DND-41 (cell line): ENCODE data around the gene XPO6.

ENCODE experiments used
- ATAC-seq: fragments of 200-7000 bp; cut with Tn5 transposase; 3 replicates; pipeline ENCODE4 v1.9.1; 2021; ENCODE audit warnings: low read depth; ENCODE audit not compliant: insufficient read depth
- DNase-seq: peaks from one replicate; pipeline ENCODE4 v3.0.0-alpha.2; 2020
- H2AFZ ChIP-seq: 2 replicates; pipeline ENCODE4 v1.6.0; 2012; ENCODE audit warnings: low read depth, low read length
- H3K27ac ChIP-seq: 2 replicates; pipeline ENCODE4 v1.5.1; 2012; ENCODE audit warnings: low read length, inconsistent platforms
- H3K27me3 ChIP-seq: fragments of 200-600 bp; sonication (generic); 2 replicates; pipeline ENCODE4 v1.6.0; 2012; ENCODE audit warnings: low read length, mild to moderate bottlenecking, inconsistent platforms; ENCODE audit not compliant: insufficient read depth, poor library complexity
- H3K36me3 ChIP-seq: 2 replicates; pipeline ENCODE4 v1.5.1; 2012; ENCODE audit warnings: low read length, inconsistent platforms; ENCODE audit not compliant: insufficient read depth
- H3K4me1 ChIP-seq: 2 replicates; pipeline ENCODE4 v1.5.1; 2012; ENCODE audit warnings: mild to moderate bottlenecking, low read length; ENCODE audit not compliant: insufficient read depth
- H3K4me2 ChIP-seq: 2 replicates; pipeline ENCODE4 v1.6.0; 2012; ENCODE audit warnings: mild to moderate bottlenecking, moderate library complexity, low read length, inconsistent platforms; ENCODE audit not compliant: insufficient read depth
- H3K4me3 ChIP-seq, 2 experiments: fragments of 200-600 bp in 1 of 2; shearing (Covaris generic) in 1 of 2; 2 replicates each; pipeline ENCODE4 v1.5.1; 2012 to 2016; ENCODE audit warnings: inconsistent platforms in 2 of 2, low read length in 2 of 2, mild to moderate bottlenecking in 2 of 2, low read depth in 1 of 2, moderate library complexity in 1 of 2
- H3K79me2 ChIP-seq: 2 replicates; pipeline ENCODE4 v1.6.0; 2012; ENCODE audit warnings: low read length, inconsistent platforms; ENCODE audit not compliant: insufficient read depth
- H3K9ac ChIP-seq: 2 replicates; pipeline ENCODE4 v1.6.0; 2012; ENCODE audit warnings: low read depth, mild to moderate bottlenecking, inconsistent platforms, low read length, moderate library complexity
- H3K9me3 ChIP-seq: 2 replicates; pipeline ENCODE4 v1.5.1; 2012; ENCODE audit warnings: low read length, moderate library complexity, mild to moderate bottlenecking, inconsistent platforms; ENCODE audit not compliant: insufficient read depth, severe bottlenecking
- H4K20me1 ChIP-seq: 2 replicates; pipeline ENCODE4 v1.6.0; 2012; ENCODE audit warnings: low read length; ENCODE audit not compliant: insufficient read depth
- CTCF ChIP-seq: IDR thresholded peaks from 2 replicates; pipeline ENCODE4 v1.5.1; 2012; ENCODE audit warnings: borderline replicate concordance, low read length, moderate library complexity, mild to moderate bottlenecking; ENCODE audit not compliant: poor library complexity, severe bottlenecking; ENCODE audit errors: extremely low read depth
- EZH2 ChIP-seq: IDR thresholded peaks from 3 replicates; pipeline ENCODE4 v1.6.1; 2012; ENCODE audit warnings: borderline replicate concordance, low read depth, mild to moderate bottlenecking, moderate library complexity, low read length, inconsistent platforms; ENCODE audit not compliant: severe bottlenecking

The XPO6 gene

DNA sequence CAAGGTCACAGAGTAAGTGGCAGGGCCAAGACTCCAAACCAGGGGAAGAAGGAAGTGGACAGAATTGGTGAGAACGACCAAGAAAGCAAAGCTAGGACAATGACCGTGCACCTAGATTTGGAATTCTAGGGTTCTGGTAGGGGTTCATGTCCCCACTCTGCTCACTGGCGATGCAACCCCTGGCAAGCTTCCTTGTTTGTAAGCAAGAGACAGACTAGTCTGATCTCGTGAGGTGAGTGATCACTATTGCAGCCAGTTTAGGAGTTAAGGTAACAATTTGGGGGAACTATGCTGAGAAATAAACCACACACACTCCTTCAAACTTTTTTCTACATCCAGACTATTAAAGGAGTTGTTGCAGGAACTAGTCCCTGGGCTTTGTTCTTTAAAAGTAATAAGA lies 48.1 kb downstream of the XPO6 start:
- H3K4me3 ChIP-seq: no peak overlapping the region
- H2AFZ ChIP-seq: no peak overlapping the region
- DNase-seq (no peak), ATAC-seq (no peak)
- H3K4me2 ChIP-seq: no peak overlapping the region
- H4K20me1 ChIP-seq: peaks cover 7% of the 10 kb centered on the region; the same call in 1 of the 2 replicates
- H3K27me3 ChIP-seq: no peaks in the 10 kb centered on the region
- H3K4me1 ChIP-seq: no peaks in the 10 kb centered on the region
- H3K36me3 ChIP-seq: peaks cover 69% of the 10 kb centered on the region
- H3K79me2 ChIP-seq: peaks cover 41% of the 10 kb centered on the region
- H3K9me3 ChIP-seq: no peaks in the 10 kb centered on the region
- TF ChIP-seq CTCF: no peak
- no peak for TF ChIP-seq EZH2
- H3K27ac ChIP-seq: no peak overlapping the region
- no peak overlapping the region for H3K9ac ChIP-seq

- H3K4me2 ChIP-seq: no peak overlapping the region
Measured at GRCh38 chr16:28162326-28162877, 49.4 kb downstream of the XPO6 start.

DNA sequence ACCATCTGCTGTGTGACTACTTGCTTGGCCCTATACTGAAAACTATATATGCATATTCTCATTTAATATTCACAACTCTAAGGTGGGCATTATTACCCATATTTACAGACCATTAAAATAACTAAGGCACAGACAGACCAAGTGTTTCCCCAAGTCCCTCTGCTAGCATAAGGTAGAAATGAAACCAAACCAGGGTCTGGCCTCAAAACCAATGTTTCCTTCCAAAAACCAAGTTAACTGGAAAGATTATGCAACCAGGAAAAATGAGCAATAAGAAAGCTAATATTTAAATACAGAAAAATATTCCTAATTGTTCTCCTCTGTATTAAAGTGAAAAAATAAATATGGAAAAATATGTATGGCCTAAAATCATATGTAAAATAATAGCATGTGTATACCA lies 50.1 kb downstream of the XPO6 start:
- TF ChIP-seq EZH2 (no peak), CTCF (no peak)
- Histone ChIP-seq H3K27me3 (no peaks in the 10 kb centered on the region), H3K4me3 (no peak overlapping the region), H3K4me1 (no peaks in the 10 kb centered on the region), H3K27ac (no peak overlapping the region), H3K4me2 (no peak overlapping the region), H3K9ac (no peak overlapping the region), H2AFZ (no peak overlapping the region), H3K9me3 (no peaks in the 10 kb centered on the region), H4K20me1 (peaks cover 12% of the 10 kb centered on the region; the same call in 1 of the 2 replicates), H3K36me3 (peaks cover 62% of the 10 kb centered on the region), H3K79me2 (peaks cover 46% of the 10 kb centered on the region)
- ATAC-seq (no peak), DNase-seq (no peak)

More at GRCh38 chr16:28162326-28162877, 49.4 kb downstream of the XPO6 start:
- H3K79me2 ChIP-seq: peaks cover 46% of the 10 kb centered on the region
- H3K4me1 ChIP-seq: no peaks in the 10 kb centered on the region
- H3K4me3 ChIP-seq: no peak overlapping the region
- H2AFZ ChIP-seq: no peak overlapping the region
- DNase-seq (no peak), ATAC-seq (no peak)
- TF ChIP-seq CTCF: no peak
- no peak for TF ChIP-seq EZH2
- H3K9ac ChIP-seq: no peak overlapping the region
- H4K20me1 ChIP-seq: peaks cover 12% of the 10 kb centered on the region; the same call in 1 of the 2 replicates
- H3K27ac ChIP-seq: no peak overlapping the region
- no peaks in the 10 kb centered on the region for H3K9me3 ChIP-seq
- peaks cover 63% of the 10 kb centered on the region for H3K36me3 ChIP-seq
- H3K27me3 ChIP-seq: no peaks in the 10 kb centered on the region

DNA sequence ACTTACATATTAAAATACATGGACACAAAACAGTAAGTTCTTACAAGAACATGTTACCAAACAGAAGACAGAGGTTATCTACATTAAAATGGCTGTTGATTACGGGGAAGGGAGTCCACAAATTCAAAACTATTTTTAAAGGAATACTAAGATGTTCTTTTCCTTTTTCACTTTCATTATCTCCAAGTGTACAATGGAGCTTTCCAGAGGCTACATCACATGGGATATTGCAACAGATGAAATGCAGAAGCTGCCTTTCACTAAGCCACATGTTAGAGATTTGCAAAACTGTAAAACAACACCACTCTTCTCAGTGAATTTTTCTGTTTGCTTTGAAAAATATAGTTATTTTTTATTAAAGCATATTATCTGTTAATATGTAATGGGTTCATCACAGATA lies 53.6 kb downstream of the XPO6 start:
- no peak overlapping the region for H3K4me2 ChIP-seq
- H3K36me3 ChIP-seq: peaks cover 64% of the 10 kb centered on the region
- H3K4me1 ChIP-seq: no peaks in the 10 kb centered on the region
- no peaks in the 10 kb centered on the region for H3K27me3 ChIP-seq
- H2AFZ ChIP-seq: no peak overlapping the region
- TF ChIP-seq EZH2: no peak
- TF ChIP-seq CTCF: no peak
- ATAC-seq: no peak
- H3K9me3 ChIP-seq: no peaks in the 10 kb centered on the region
- H3K79me2 ChIP-seq: peaks cover 35% of the 10 kb centered on the region; the same call in 1 of the 2 replicates
- H3K4me3 ChIP-seq: no peak overlapping the region
- no peak for DNase-seq
- H3K27ac ChIP-seq: no peak overlapping the region
- peaks cover 17% of the 10 kb centered on the region; the same call in 1 of the 2 replicates for H4K20me1 ChIP-seq
- no peak overlapping the region for H3K9ac ChIP-seq
